ENCODE results near the gene OPN1MW.
"Not testable (repeated sequence)": the region's sequence is repeated elsewhere in the genome, so short reads cannot be mapped to it uniquely, and the experiment has no call there.

DNA sequence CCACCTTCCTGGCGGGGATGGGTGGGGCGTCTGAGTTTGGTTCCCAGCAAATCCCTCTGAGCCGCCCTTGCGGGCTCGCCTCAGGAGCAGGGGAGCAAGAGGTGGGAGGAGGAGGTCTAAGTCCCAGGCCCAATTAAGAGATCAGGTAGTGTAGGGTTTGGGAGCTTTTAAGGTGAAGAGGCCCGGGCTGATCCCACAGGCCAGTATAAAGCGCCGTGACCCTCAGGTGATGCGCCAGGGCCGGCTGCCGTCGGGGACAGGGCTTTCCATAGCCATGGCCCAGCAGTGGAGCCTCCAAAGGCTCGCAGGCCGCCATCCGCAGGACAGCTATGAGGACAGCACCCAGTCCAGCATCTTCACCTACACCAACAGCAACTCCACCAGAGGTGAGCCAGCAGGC, 38.4 kb upstream of the OPN1MW start, which contains the start of gene OPN1LW:
- not testable (repeated sequence) for TF ChIP-seq CTCF, EZH2phosphoT487 (IDR thresholded peaks at IDR 0.05; ENCODE audit: low read length)

Measured in MM.1S (cell line).